Stimulated activated CD4-positive, alpha-beta T cell treated with anti-CD3 and anti-CD28 coated beads, Interleukin-1b, Interleukin-23, amount 100 ng/mL, for 4 hours (primary cell): ENCODE data around the gene DYRK3.
A peak's percentile ranks its signal among the peaks of the same experiment; 100 is the strongest.

ENCODE experiments used
- DNase-seq, 2 donors: peaks; one replicate each; pipeline ENCODE4 v3.0.0-alpha.2; 2020; ENCODE audit warnings: low read depth in 2 of 2

DYRK3 gene

DNA sequence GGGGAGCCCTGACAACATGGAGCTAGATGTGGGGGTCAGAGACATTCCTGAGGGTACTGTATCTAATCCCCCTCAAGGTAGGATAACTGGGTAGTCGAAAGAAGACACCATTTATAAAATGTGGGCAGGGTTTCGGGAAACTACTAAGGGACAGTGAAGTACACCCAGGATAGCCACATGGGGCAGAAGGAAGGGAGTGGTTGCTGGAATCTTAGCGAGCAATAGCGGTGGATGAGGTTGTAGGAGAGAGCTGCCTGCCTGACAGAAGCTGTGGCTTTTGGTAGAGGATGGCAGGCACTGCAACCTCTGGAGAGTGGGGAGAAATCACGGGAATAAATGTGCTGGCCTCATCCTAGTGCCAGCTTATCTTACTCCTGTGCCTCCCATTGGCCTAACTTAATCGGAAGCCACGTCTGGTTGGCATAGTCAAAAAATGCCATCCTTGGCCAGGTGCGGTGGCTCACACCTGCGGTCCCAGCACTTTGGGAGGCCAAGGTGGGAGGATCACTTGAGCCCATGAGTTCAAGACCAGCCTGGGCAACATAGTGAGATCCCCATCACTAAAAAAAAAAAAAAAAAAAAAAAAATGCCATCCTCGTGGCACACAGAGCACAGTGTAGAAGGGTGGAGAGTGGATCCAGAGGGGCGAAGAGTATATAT is 26.0 kb downstream of the DYRK3 start:
- DNase-seq = no peak

DNA sequence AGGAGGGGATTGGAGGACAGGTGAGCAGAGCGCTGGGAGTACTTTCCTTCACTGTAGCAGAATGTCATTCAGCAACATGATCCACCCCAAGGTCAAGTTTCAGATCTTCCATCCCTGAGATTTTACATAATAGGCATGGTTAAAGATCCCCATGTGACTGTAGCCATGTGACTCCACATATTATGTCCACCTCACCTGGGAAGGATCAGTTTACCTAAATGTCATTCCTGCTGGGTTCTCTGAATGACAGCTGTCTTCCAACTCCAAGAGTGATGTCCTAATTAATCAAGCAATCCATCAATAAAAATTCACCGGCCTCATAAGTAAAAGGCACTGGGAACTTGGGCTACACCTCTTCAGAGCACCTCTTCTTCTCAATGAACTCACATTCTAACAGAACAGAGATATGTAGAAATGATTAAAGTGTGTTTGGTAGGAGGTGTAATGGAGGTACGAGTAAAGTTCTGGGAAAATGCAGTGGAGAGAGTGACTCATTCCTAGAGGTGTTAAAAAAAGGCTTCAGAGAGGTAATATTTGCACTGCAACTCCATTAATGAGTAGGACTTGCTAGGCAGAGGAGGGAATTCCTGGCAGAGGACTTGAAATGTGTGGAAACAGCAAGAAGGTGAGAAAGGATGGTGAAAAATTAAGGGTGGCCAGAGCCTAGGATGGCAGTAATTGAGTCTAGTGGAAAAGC is 27.2 kb downstream of the DYRK3 start:
- DNase-seq = no peak

DNA sequence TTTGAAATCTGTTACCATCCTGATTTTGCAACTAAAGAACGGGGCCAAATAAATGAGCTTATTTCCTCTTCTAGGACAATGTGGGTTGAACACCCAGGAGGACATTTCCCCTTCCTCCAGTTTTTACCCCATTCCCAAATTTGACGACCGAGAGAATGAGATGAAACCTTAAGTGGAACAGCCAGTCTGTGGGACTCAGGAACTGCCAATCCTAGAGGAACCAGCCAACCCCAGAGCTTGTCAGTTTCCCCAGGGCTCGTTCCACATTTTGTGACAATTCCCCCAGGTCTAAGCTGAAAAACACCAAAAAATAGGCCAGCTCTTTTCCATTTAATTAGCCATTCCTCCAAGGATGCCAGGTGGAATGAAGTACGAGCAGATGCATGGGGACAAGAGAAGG is 28.0 kb downstream of the DYRK3 start:
- DNase-seq = no peak

DNA sequence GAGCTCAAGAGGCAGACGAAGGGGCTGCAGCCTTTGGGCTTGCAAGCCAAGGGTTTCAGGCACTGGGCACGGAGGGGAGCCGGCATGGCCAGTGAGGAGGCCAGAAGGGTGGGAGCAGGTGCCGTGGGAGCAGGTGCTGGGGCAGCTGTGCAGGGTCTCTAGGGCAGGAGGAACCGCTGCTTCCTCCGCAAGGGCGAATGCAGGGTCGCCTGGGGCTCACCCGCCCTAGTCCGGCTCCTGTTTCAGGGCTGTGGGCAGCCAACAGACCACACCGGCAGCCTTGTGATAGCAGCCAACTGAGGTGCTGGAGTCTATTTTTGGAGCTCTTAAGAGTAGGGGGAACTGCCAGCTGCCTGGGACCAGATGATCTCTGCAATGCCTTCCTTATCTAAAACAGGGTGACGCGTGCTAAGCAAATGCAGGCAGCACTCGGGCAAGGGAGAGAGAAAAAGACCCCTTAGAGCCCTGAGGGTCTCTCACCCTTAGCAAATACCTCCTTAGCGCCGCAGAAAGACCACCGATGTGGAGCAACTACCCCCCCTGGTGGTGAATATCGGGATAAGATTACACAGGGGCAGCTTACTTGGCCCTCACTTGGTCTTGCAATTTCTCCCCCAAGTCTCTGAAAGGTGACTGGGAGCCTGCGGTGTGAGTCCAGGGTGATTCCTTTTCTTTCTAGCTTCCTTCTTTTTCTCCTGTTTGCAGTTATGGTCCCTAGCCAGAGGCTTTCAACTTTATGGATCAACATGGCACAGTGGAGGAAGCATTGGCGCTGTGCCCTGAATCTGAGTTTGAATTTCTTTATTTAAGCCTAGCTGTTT is 28.7 kb downstream of the DYRK3 start:
- peak; percentile 43 to 77 for DNase-seq

DNA sequence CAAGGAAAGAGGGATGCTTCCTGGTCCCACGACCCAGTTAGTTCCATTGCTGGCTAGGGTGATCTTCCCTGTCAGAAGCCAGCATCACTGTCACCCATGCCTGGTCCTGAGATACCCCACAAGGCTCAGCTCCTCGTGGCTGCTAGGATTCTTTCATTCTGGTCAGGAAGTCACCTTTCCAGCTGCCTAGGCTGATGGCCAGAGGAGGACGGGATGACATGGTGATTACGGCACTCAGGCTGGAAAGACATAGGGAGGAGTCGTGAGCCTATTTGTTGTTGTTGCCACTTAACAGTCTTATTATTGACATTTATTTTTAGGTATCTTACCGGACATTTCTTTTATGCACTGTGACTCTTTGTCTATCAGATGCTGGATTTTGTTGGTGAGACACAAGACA is 29.4 kb downstream of the DYRK3 start:
- DNase-seq = no peak

DNA sequence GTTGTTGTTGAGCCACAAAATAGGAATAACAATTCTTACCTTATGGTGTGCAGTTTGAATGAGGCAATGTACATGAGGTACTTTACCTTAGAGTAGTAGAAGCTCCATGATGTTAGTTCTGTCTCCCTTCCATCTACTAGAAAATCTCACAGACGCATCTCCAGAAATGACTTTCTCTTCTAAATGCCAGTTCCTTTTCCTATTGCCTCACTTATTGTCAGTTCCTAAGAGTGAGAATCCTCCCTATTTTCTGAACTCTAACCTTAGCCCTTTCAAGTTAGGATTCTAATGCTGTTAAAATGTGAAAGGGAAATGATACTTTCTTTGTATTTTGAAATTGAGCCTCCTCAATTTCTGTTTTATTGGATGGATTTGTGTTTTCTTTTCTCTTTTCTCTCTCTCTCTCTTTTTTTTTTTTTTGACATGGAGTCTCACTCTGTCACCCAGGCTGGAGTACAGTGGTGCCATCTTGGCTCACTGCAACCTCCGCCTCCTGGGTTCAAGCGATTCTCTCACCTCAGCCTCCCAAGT is 30.8 kb downstream of the DYRK3 start:
- DNase-seq = no peak

DNA sequence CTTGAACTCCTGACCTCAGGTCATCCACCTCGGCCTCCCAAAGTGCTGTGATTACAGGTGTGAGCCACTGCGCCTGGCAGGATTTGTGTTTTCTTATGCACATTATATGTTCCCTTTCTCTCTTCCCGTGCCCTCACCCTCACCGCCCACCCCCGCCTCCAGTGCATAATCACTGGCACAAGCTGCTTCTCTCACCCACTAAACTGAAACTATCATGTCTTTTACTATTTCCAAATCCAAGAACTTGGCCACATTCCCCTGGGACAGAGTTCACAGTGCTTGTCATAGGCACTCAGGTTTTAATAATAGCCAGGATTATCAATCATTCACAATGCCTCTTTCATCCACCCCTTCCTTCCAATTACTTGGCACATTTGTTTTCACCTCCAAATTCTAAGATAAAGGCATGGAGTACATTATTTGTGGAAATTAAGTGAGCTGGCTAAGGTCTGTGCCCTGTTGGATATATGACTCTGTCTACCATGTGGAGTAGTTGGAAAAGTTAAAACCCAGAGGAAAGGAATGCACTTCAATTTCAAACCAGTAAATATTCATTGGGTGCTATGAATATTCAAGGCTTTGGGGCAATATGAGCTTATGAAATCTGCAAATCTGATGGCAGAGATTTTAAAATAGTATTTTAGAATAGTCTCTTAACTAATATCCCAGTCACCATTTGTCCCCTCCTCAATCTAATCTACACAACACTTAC is 31.8 kb downstream of the DYRK3 start:
- no peak for DNase-seq

DNA sequence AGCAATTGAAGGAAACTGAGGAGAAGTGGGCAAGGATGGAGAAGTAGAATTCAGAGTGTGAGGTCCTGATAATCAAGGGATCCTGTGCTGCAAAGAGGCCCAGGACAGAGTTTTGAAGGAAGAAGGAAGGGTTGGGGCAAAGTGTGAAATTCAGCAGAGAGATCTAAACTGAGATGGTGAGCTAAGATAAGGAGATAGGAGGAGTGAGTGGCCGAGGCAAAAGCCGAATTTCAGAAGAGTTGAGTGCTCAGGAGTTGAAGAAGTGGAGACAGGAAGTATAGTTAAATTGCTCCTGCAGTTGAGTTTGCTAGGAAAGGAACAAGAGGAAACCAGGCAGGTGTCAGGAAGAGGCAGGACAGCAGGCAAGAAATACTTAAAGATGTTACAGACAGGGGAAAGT is 33.0 kb downstream of the DYRK3 start:
- no peak for DNase-seq

DNA sequence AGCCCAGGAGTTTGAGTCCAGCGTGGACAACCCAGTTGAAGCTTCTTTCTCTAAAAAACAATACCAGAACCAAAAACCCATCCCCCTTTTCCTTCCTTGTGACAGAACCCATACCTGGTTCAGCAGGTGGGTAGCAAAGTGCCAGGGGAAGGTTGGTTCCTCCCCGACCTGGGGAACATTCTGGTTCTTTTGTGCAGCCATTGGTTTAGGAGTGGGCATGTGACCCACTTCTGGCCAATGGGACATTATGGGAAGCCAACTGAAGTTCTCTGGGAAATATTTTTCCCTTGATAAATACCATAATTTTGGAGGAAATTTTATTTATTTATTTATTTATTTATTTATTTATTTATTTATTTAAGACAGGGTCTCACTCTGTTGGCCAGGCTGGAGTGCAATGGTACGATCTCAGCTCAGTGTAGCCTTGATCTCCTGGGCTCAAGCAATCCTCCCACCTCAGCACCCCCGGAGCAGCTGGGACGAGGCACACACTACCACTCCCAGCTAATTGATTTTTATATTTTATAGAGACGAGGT is 33.6 kb downstream of the DYRK3 start:
- no peak for DNase-seq

DNA sequence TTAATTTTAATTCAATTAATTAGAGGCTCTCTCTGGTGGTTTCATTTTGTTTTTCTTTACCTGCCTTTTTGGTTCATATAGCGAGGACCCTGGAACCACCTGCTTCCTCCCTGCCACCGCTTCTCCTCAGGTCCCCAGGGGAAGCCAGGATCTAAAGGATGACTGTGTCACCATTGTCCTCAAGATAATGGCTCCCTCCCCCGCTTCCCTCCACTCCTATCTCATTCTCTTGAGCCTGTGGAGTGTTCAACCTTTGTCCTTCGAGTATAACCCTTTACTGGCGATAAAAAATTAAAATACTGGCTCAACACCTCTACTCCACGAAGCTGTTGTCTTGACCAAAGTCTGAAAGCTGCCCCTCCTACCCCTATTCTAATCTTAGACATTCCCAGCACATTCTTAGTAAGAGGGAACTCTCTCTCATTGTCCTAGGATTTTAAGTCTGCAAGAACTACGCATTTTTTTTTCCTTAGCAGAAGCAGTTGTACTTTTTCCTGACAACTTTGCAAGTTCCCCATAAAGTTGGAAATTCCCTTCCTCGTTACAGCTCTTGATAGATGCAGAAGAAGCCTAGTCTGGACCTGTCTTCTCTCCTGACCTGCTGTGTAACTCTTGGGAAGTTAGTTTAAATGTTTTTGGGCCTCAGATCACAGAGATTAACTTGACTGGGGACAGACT is 36.8 kb downstream of the DYRK3 start:
- no peak for DNase-seq

DNA sequence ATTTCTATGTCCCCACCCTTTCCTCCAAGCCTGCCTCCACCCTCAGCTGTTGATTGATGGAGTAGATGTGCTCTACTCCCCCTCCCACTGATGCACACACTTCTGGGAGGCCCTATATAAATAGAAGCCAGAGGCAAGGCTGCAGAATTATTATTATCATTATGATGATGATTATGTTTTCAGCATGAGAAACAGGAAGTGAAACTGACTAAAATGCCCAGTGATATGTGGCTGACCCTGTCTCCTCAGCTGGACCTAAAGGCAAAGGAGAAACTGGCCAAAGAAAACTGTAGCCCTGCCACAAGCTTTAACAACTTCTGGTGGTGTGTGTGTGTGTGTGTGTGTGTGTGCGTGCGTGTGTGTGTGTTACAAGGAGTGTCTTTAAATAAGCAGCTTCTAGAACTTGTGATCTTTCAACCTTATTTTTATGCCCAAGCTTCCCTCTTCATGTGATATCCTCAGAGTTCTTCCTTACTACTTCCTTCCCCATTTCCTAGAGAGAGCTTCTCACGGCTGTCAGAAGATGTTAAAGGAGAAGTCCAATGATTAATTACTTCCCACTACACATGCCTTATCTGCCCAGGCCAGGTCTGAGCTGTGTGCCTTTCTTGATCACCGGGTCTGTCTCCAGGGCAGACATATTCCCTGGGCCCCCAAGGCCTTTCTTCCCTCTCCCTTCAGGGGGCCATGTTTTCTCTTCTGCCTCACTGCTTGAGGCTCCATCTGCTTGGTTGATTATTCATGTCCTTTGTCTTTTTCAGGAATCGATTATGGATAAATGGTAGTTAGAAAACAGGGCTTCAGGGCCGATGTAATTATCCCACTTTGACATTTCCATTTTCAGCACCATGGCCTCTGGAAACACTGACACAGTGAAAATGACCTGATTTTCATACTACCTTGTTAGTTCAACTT is 37.8 kb downstream of the DYRK3 start:
- no peak for DNase-seq

DNA sequence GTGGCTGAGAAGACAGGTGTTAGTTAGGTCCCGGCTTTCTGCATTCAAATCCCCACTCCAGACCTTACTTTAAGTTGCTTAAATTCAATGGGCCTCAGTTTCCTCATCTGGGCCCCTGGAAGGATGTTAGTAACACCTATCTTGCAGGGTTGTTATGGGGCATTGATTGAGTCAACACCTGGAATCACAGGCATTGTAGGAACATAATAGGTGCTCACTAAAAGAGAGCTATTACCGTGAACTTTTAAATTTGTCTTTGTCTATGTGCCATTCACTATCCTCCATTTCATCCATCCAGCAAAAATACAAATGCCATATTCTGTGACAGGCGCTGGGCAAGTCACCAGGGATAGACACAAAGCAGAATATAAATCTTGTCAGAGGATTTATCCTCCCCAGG is 38.9 kb downstream of the DYRK3 start:
- no peak for DNase-seq

DNA sequence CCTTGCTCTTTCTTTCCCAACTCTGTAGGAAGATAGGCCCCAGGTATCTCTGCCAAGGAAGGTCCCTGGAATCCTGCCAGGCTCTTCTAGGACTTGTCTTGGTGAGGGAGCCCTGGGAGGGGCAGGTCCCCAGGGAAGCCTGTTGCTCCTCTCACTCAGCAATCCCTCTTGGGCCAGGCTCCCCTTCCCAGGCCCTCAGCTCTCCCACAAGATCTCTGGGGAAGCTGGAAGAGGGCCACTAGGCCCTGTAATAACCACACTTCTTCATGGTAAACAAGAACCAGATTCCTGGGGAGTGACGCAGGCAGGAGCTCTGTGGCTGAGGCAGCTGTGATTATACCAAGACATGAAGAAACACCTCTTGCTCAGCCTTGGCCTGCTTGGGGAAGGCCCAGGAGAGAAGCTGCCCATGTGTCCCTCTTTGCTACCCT is 39.4 kb downstream of the DYRK3 start:
- no peak for DNase-seq

DNA sequence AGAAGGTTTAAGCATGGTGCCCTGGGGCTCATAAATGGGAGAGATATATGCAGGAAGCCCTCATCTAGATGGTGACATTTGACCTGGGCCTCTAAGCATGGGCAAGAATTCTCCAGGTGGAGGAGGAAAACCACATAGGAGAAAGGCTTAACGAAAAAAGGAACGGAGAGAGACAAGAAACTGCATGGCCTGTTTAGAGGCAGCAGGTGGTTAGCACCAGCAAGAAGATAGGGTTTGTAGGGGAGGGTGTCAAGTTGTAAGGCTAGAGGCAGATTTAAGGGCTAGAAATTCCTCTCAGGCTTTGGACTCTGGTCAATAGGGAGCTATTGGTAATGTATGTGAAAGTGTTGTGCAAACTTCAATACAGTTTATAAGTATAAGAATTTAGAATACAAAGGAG is 41.2 kb downstream of the DYRK3 start:
- DNase-seq = no peak

DNA sequence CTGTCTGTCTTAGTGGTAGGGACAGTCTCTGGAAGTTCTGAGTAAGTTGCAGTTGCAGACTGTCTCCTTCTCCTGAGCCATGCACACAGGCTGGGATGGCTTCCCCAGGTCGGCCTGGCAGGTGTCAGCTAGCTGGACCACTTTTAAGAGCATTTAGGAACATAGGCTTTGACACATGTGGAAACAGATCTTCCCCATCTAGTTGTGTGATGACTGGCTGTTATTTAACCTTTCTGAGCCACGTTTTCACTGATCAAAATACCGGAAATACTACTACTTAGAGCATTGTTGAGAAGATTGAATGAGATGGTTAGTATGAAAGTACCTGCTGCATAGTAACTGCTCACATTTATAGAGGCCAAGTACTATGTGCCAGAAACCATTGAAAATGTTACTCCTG is 43.2 kb downstream of the DYRK3 start:
- no peak for DNase-seq

DNA sequence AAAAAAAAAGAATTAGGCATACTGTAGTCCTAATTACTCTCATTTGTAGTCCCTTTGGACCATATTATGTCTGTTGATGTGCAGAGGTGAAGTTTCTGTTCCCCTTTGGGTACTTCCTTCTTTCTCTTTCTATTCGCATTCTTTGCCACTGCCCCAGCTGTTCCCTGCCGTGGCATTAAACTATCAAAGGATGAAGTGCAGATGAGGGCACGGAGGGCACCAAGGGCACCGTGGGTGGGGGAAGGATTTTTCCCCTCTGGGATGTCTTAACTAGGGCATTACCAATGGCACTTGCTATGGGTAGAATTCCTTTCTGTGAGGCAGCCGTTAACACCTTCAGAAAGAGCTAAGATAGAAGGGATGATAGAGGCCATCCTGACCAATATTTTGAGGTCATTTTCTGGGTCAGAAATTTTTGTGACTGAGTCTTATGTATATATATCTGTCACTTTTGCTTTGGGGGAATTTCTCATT is 44.4 kb downstream of the DYRK3 start:
- no peak for DNase-seq

DNA sequence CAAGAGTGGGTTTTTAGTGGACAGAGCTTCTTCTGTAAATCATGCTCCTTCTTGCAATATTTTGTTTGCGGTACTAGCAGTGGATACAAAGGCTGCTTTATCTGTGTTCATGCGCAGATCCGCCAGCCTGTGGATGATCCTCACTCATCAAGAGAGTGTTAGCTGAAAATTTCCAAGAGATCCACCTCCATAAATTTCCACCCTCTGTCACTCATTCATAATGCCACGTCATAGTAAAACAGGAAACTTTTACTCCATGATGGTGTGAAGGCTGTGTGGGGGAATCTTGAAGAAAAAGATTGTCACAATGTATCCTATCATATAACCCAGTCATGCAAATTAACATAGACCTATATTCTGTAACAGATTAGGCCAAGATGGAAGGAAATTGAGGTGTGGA is 44.9 kb downstream of the DYRK3 start:
- DNase-seq = no peak

DNA sequence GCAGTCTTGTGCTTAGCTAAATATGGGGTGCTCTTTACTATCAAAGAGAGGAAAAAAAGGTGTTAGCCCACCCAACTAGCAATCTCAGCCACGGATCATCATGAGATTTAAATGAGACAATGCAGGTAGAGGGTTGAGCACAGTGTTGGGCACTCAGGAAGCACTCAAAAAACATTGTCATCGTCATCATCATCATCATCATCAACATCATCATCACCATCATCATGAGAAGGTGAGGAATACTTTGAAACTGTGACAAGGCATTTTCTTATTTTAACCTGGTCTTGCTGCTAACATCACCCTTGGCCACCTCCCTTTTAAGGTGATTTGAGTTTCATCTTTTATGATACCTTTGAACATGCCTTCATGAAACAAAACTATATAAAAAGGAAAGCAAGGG is 46.0 kb downstream of the DYRK3 start:
- DNase-seq = no peak

DNA sequence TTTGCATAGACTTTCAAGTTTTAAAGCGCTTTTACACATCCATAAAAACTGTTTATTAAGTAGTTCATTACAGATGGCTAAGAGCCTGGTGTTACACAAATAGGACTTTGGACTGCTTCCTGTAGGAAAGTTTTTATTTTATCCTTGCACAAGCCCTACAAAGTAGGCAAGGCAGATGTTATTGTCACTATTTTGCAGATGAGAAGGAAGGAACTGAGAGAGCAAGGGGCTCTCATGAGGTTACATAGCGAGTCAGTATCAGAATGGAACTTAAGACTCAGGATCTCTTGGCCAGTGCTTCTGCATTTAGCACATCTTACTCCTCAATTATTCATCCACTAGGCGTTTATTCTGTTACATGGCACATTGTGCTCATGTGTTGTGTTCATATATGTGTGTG is 46.8 kb downstream of the DYRK3 start:
- DNase-seq = no peak

DNA sequence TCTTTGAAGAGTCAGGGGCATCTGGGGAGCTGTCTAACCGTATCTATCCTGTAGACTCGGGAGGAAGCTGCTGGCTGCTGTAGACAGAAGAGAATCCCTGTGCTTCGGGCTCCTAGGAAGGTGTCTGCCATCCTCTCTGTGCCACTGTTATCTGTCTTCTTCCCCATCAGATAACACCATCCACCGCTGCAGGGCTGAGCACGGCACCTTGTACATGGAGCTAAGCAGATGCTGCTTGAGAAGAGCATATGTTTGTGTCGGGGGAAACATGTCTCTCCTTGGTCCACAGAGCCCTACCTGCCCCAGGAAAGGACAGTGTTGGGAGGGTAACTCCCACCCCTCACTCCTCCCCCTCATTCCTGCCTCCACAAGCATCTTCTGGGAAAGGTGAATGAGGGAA is 48.0 kb downstream of the DYRK3 start:
- no peak for DNase-seq
